PFSK-1 (cell line): ENCODE data around the gene TMEM19. TPM values are rescaled to one million over a fixed set of nuclear protein-coding genes. Genes with fewer than 3 reads are reported as not detected.
A peak's percentile ranks its signal among the peaks of the same experiment; 100 is the strongest.

Source experiments
- FOXP2 ChIP-seq: optimal IDR thresholded peaks from 2 replicates; pipeline ENCODE3; 2011; ENCODE audit warnings: borderline replicate concordance, control low read depth, inconsistent platforms; ENCODE audit not compliant: insufficient read depth; ENCODE audit errors: extremely low read length, extremely low read depth
- POLR2AphosphoS5 ChIP-seq: IDR thresholded peaks from 2 replicates; pipeline ENCODE4 v1.6.1; 2012; ENCODE audit warnings: low read depth, mild to moderate bottlenecking, control low read depth, low read length, moderate library complexity
- REST ChIP-seq, 2 experiments: IDR thresholded peaks; 2 replicates each; pipeline versions ENCODE4 v1.6.1 to v1.8.0; 2011 to 2012; ENCODE audit warnings: low read depth in 2 of 2, low read length in 2 of 2, control low read depth in 1 of 2, inconsistent platforms in 1 of 2, mild to moderate bottlenecking in 1 of 2, moderate library complexity in 1 of 2; ENCODE audit not compliant: insufficient read depth in 1 of 2
- SIN3A ChIP-seq: IDR thresholded peaks from 2 replicates; pipeline ENCODE4 v1.6.1; 2012; ENCODE audit warnings: mild to moderate bottlenecking, low read length, moderate library complexity, borderline replicate concordance; ENCODE audit not compliant: insufficient read depth
- TAF1 ChIP-seq: IDR thresholded peaks from 2 replicates; pipeline ENCODE4 v1.6.1; 2012; ENCODE audit warnings: low read length, control low read depth, borderline replicate concordance; ENCODE audit not compliant: insufficient read depth
- polyA plus RNA-seq: library from polyadenylated mRNA; unstranded; fragments of >200 nt; gene quantifications from one replicate; pipeline ENCODE4 v1.2.1, GENCODE V29; 2012; ENCODE audit warnings: low read depth, missing spikeins; ENCODE audit not compliant: insufficient read length

TMEM19 gene
- 6.3 TPM for polyA plus RNA-seq

- TF ChIP-seq REST (IDR thresholded peaks at IDR 0.05; ENCODE audit: insufficient read depth in 1 of 2, low read depth in 2 of 2, low read length in 2 of 2) (no peak), SIN3A (0 out of 2 replicates have a peak, but pooled peaks have one; percentile 33), FOXP2 (peak; percentile 14), POLR2AphosphoS5 (peak; percentile 97), TAF1 (peak; percentile 42; the same call in 1 of the 2 replicates)
These were observed at the start of gene TMEM19 for GRCh38 chr12:71685914-71686657. Gene TMEM19 (plus strand): TSS chr12:71686082. CDS start chr12:71686681, 599 bp downstream.

- no peak for TF ChIP-seq REST (IDR thresholded peaks at IDR 0.05; ENCODE audit: insufficient read depth in 1 of 2, low read depth in 2 of 2, low read length in 2 of 2)
- no peak for TF ChIP-seq SIN3A
- no peak for TF ChIP-seq FOXP2
- no peak for TF ChIP-seq TAF1
- TF ChIP-seq POLR2AphosphoS5: no peak
These were observed 49.2 kb upstream of the TMEM19 start for GRCh38 chr12:71636704-71637115.

GRCh38 chr12:71638499-71638898, 47.4 kb upstream of the TMEM19 start:
- TF ChIP-seq POLR2AphosphoS5 (no peak), FOXP2 (no peak), SIN3A (no peak), REST (IDR thresholded peaks at IDR 0.05; ENCODE audit: insufficient read depth in 1 of 2, low read depth in 2 of 2, low read length in 2 of 2) (no peak), TAF1 (no peak)

GRCh38 chr12:71639341-71639760, 46.5 kb upstream of the TMEM19 start:
- TF ChIP-seq SIN3A: no peak
- TF ChIP-seq FOXP2: no peak
- no peak for TF ChIP-seq REST (IDR thresholded peaks at IDR 0.05; ENCODE audit: insufficient read depth in 1 of 2, low read depth in 2 of 2, low read length in 2 of 2)
- TF ChIP-seq POLR2AphosphoS5: no peak
- no peak for TF ChIP-seq TAF1
